GM08714 (cell line): ENCODE data around the gene DBN1.
A peak's percentile ranks its signal among the peaks of the same experiment; 100 is the strongest.

ENCODE experiments used
- H3K4me3 ChIP-seq: fragments of 200-500 bp; sonication (Bioruptor generic); 2 replicates; pipeline ENCODE4 v1.5.1; 2014; ENCODE audit warnings: mild to moderate bottlenecking, low read length, inconsistent platforms
- ZNF274 ChIP-seq: IDR thresholded peaks from 2 replicates; pipeline ENCODE4 v1.6.1; 2012; ENCODE audit warnings: mild to moderate bottlenecking, low read depth, low read length

DBN1 gene

GRCh38 chr5:177433658-177434217 lies 39.7 kb downstream of the DBN1 start:
- TF ChIP-seq ZNF274 = no peak
- H3K4me3 ChIP-seq = no peak overlapping the region

GRCh38 chr5:177432839-177433657 lies 40.4 kb downstream of the DBN1 start:
- no peak for TF ChIP-seq ZNF274
- H3K4me3 ChIP-seq = no peak overlapping the region

GRCh38 chr5:177432143-177432838 lies 41.1 kb downstream of the DBN1 start:
- no peak for TF ChIP-seq ZNF274
- H3K4me3 ChIP-seq = peak overlapping the region; percentile 5; the same call in 1 of the 2 replicates

- no peak overlapping the region; the same call in 1 of the 2 replicates for H3K4me3 ChIP-seq
These were observed 41.9 kb downstream of the DBN1 start for GRCh38 chr5:177431317-177432142.

GRCh38 chr5:177430972-177431316 lies 42.5 kb downstream of the DBN1 start:
- no peak for TF ChIP-seq ZNF274

More at GRCh38 chr5:177431317-177432142, 41.9 kb downstream of the DBN1 start:
- no peak for TF ChIP-seq ZNF274

DNA sequence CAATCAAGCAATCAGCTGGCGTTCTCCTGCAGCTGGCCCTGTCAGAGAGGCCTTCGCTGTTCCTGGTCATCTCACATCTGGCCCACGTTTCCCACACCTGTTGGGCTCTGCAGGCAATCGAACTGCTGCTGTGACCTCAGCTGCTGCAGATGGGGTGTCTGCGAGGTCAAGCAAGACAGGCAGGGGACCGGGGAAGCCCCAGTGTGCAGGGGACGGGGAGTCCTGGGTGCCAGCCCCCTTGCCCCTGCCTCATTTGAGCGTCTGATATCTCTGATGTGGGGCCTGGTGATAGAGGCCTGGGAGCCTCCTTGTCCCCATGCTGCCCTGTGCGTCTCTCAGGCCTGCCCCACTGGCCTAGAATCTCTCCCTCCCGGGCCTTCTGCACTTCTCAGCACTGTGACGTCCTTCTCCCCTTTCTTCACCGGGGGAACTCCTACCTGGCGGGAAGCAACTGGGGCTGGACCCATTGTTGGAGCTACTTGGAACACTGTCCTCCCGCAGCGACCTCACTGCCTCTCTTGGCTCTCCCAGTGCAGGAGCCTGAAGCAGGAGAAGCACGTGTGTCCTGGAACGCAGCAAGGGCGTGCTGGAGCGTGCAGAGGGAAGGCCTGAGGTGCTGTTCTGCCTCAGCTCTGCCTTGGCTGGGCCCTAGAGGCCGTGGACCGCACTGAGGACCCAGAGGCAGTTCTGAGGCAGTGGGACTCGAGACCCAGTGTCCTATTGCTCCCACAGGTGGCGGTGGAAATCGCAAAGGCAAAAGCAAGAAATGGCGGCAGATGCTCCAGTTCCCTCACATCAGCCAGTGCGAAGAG lies 43.1 kb downstream of the DBN1 start:
- H3K4me3 ChIP-seq = no peak overlapping the region; the same call in 1 of the 2 replicates
- no peak for TF ChIP-seq ZNF274

More at GRCh38 chr5:177430972-177431316, 42.5 kb downstream of the DBN1 start:
- H3K4me3 ChIP-seq = no peak overlapping the region; the same call in 1 of the 2 replicates

- TF ChIP-seq ZNF274 = no peak
These were observed 44.0 kb downstream of the DBN1 start for GRCh38 chr5:177429248-177430040.

DNA sequence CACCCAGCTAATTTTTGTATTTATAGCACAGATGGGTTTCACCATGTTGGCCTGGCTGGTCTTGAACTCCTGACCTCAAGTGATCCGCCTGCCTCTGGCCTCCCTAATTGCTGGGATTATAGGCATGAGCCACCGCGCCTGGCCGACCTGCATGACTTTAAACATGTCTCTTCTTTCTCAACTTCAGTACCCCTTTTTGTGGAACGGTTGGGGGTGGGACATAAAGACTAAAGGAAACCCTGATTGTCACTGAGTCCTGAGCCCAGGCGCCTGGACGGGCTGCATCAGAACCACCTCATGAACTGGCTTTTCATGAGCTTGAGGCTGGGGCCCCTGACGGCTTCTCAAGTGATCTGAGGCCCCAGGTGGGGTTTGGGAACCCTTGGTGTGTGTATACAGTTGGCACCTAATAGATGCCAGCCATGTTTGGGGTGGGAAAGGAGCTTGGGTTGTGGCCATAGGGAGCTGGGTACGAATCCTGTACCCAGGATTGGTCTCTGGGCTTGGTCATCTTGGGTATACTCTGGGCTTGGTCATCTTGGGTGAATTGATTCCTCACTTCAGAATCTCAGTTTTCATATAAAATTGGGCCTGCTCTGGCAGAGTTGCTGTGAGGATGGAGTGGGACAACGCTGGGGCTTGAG lies 44.7 kb downstream of the DBN1 start:
- peak overlapping the region; percentile 71; the same call in 1 of the 2 replicates for H3K4me3 ChIP-seq
- no peak for TF ChIP-seq ZNF274

More at GRCh38 chr5:177429248-177430040, 44.0 kb downstream of the DBN1 start:
- H3K4me3 ChIP-seq = peak overlapping the region; percentile 71; the same call in 1 of the 2 replicates

GRCh38 chr5:177427919-177428573 lies 45.4 kb downstream of the DBN1 start:
- H3K4me3 ChIP-seq = peak overlapping the region; percentile 71; the same call in 1 of the 2 replicates

GRCh38 chr5:177427211-177427822 lies 46.1 kb downstream of the DBN1 start:
- TF ChIP-seq ZNF274 = no peak
- H3K4me3 ChIP-seq = peak overlapping the region; percentile 71

More at GRCh38 chr5:177427919-177428573, 45.4 kb downstream of the DBN1 start:
- TF ChIP-seq ZNF274 = no peak
